ENCODE results near the gene ITGA5.

ITGA5 gene

GRCh38 chr12:54455760-54456469, 36.8 kb upstream of the ITGA5 start:
- no peak overlapping the region for H2AFZ ChIP-seq (ENCODE audit: low read depth, low read length, severe bottlenecking)
- H4K20me1 ChIP-seq (ENCODE audit: low read depth, low read length): no peaks in the 10 kb centered on the region
- no peaks in the 10 kb centered on the region for H3K36me3 ChIP-seq (ENCODE audit: low read length)
- no peaks in the 10 kb centered on the region for H3K9me2 ChIP-seq (replicated peaks; ENCODE audit: insufficient read depth, low read length)
- no peaks in the 10 kb centered on the region for H3K27me3 ChIP-seq (ENCODE audit: low read length)
- H3K79me2 ChIP-seq (ENCODE audit: insufficient read depth, low read length): no peaks in the 10 kb centered on the region
- H3K27ac ChIP-seq (ENCODE audit: low read depth, low read length): no peak overlapping the region
- H3K4me3 ChIP-seq (ENCODE audit: insufficient read depth, low read length, poor library complexity, severe bottlenecking): no peak overlapping the region
- H3K4me2 ChIP-seq (ENCODE audit: low read depth, low read length, poor library complexity, severe bottlenecking): no peak overlapping the region
- H3F3A ChIP-seq (ENCODE audit: insufficient read depth): no peaks in the 10 kb centered on the region
- no peak for TF ChIP-seq EZH2phosphoT487 (conservative IDR thresholded peaks at IDR 0.05; ENCODE audit: low read length)
- no peak for TF ChIP-seq CTCF (IDR thresholded peaks at IDR 0.05; ENCODE audit: insufficient read depth, low read length, poor library complexity, severe bottlenecking)
- no peak overlapping the region for H3K9ac ChIP-seq (ENCODE audit: low read length)
- H3K9me3 ChIP-seq (ENCODE audit: insufficient read depth, low read length): no peaks in the 10 kb centered on the region

- Histone ChIP-seq H3K27me3 (ENCODE audit: low read length) (no peaks in the 10 kb centered on the region), H3K4me3 (ENCODE audit: insufficient read depth, low read length, poor library complexity, severe bottlenecking) (no peak overlapping the region)
Measured at GRCh38 chr12:54452628-54453027, 33.6 kb upstream of the ITGA5 start.

DNA sequence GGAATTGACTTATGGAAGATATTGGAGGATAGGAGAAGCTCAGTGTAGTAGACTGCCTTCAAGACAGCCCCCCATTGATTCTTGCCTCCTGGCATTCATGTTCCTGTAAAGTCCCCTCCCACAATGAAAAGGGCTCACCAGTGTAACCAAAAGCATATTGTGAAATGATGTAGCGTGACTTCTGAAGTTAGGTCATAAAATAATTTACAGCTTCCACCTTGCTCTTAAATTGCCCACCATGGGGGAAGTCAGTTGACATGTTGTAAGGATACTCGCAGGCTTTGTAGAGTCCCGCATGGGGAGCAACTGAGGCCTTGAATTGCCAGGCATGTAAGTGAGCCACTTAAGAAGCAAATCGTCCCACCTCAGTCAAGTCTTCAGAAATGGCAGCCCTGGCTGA, 29.3 kb upstream of the ITGA5 start:
- Histone ChIP-seq H3K9me2 (replicated peaks; ENCODE audit: insufficient read depth, low read length) (no peaks in the 10 kb centered on the region), H3K27me3 (ENCODE audit: low read length) (no peaks in the 10 kb centered on the region)

More at GRCh38 chr12:54452628-54453027, 33.6 kb upstream of the ITGA5 start:
- Histone ChIP-seq H3K4me2 (ENCODE audit: low read depth, low read length, poor library complexity, severe bottlenecking) (no peak overlapping the region), H4K20me1 (ENCODE audit: low read depth, low read length) (no peaks in the 10 kb centered on the region), H3K36me3 (ENCODE audit: low read length) (no peaks in the 10 kb centered on the region), H3K9me2 (replicated peaks; ENCODE audit: insufficient read depth, low read length) (no peaks in the 10 kb centered on the region), H2AFZ (ENCODE audit: low read depth, low read length, severe bottlenecking) (no peak overlapping the region), H3F3A (ENCODE audit: insufficient read depth) (no peaks in the 10 kb centered on the region), H3K79me2 (ENCODE audit: insufficient read depth, low read length) (no peaks in the 10 kb centered on the region), H3K27ac (ENCODE audit: low read depth, low read length) (no peak overlapping the region), H3K9ac (ENCODE audit: low read length) (no peak overlapping the region), H3K9me3 (ENCODE audit: insufficient read depth, low read length) (no peaks in the 10 kb centered on the region)
- no peak for TF ChIP-seq EZH2phosphoT487 (conservative IDR thresholded peaks at IDR 0.05; ENCODE audit: low read length)
- no peak for TF ChIP-seq CTCF (IDR thresholded peaks at IDR 0.05; ENCODE audit: insufficient read depth, low read length, poor library complexity, severe bottlenecking)

More for the DNA sequence above, 29.3 kb upstream of the ITGA5 start:
- H3K4me2 ChIP-seq (ENCODE audit: low read depth, low read length, poor library complexity, severe bottlenecking): no peak overlapping the region
- H4K20me1 ChIP-seq (ENCODE audit: low read depth, low read length): no peaks in the 10 kb centered on the region
- no peak for TF ChIP-seq EZH2phosphoT487 (conservative IDR thresholded peaks at IDR 0.05; ENCODE audit: low read length)
- TF ChIP-seq CTCF (IDR thresholded peaks at IDR 0.05; ENCODE audit: insufficient read depth, low read length, poor library complexity, severe bottlenecking): no peak
- no peak overlapping the region for H3K27ac ChIP-seq (ENCODE audit: low read depth, low read length)
- no peaks in the 10 kb centered on the region for H3K9me3 ChIP-seq (ENCODE audit: insufficient read depth, low read length)
- no peak overlapping the region for H2AFZ ChIP-seq (ENCODE audit: low read depth, low read length, severe bottlenecking)
- H3K79me2 ChIP-seq (ENCODE audit: insufficient read depth, low read length): no peaks in the 10 kb centered on the region
- no peak overlapping the region for H3K4me3 ChIP-seq (ENCODE audit: insufficient read depth, low read length, poor library complexity, severe bottlenecking)
- H3F3A ChIP-seq (ENCODE audit: insufficient read depth): no peaks in the 10 kb centered on the region
- H3K9ac ChIP-seq (ENCODE audit: low read length): no peak overlapping the region
- no peaks in the 10 kb centered on the region for H3K36me3 ChIP-seq (ENCODE audit: low read length)
